GM12875 (cell line): Measurements from ENCODE around the gene SLC38A10.

Experiments
- H3K4me3 ChIP-seq: one replicate; pipeline ENCODE4 v1.5.1; 2011; ENCODE audit warnings: low read depth, low read length, control low read depth
- CTCF ChIP-seq: IDR thresholded peaks from 2 replicates; pipeline ENCODE4 v1.5.1; 2011; ENCODE audit warnings: low read depth, mild to moderate bottlenecking, control low read depth, inconsistent platforms, low read length, moderate library complexity, borderline replicate concordance; ENCODE audit not compliant: insufficient read depth

The SLC38A10 gene

GRCh38 chr17:81324177-81324850 is 29.2 kb upstream of the SLC38A10 start:
- TF ChIP-seq CTCF, result no peak
- no peak overlapping the region for H3K4me3 ChIP-seq

- no peak overlapping the region for H3K4me3 ChIP-seq
- no peak for TF ChIP-seq CTCF
These were observed 28.3 kb upstream of the SLC38A10 start for GRCh38 chr17:81323411-81323868.

- no peak overlapping the region for H3K4me3 ChIP-seq
- no peak for TF ChIP-seq CTCF
These were observed 27.9 kb upstream of the SLC38A10 start for GRCh38 chr17:81323083-81323369.

GRCh38 chr17:81322271-81323082 is 27.4 kb upstream of the SLC38A10 start:
- H3K4me3 ChIP-seq, result no peak overlapping the region
- TF ChIP-seq CTCF, result peak; percentile 35; the same call in 1 of the 2 replicates

GRCh38 chr17:81317961-81318605 is 23.0 kb upstream of the SLC38A10 start:
- H3K4me3 ChIP-seq, result no peak overlapping the region
- TF ChIP-seq CTCF, result no peak

- H3K4me3 ChIP-seq, result no peak overlapping the region
- no peak for TF ChIP-seq CTCF
These were observed 22.4 kb upstream of the SLC38A10 start for GRCh38 chr17:81317530-81317821.
